SIG-M5 treated with dmso at 0.1 percent for 504 hours (cell line): ENCODE results near the gene FNBP1L.

Experiments used
- DNase-seq: peaks from one replicate; lab custom pipeline; 2025; ENCODE audit not compliant: unreplicated experiment; lab: John Stamatoyannopoulos, UW

The FNBP1L gene

DNA sequence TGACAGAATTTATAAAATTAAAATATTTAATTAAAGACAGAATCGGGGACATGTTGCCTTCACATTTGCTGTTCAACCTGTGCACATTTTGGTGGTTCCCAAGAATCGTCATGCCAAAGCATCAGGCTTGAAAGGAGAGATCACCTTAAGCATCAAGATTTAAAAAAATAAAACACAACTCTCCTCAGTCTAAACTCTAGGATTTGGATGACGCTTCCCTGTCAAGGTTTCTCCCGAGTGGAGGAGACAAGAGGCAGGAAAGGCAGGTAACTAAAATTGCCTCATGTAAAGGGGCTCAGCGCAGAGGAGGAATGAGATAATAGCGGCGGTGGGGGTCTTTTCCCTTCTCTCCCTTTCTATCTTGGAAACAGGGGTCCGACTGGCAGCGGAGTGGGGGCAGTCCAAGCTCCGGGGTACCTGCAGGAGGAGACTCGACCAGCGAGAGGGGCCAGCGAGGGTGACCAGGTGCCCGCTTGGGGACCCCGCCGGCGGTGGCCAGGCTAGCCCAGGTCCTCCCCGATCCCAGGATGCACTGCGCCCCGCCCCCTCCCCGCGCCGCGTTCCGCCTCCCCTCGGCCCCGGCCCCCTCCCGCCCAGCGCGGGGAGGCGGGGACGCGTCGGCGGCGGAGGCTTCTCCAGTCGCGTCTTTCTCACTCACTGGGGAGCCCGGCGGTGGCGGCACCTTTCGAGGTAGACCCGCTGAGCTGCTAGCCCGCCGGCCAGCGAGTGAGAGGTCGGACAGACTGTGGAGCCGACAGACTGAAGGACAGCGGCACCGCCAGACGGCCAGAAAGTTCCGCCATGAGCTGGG is at the start of gene FNBP1L:
TSS of gene FNBP1L (plus strand) at position 638 of the 811 bp plus-strand sequence. CDS start at position 802, 164 bp downstream.
- no peak for DNase-seq

DNA sequence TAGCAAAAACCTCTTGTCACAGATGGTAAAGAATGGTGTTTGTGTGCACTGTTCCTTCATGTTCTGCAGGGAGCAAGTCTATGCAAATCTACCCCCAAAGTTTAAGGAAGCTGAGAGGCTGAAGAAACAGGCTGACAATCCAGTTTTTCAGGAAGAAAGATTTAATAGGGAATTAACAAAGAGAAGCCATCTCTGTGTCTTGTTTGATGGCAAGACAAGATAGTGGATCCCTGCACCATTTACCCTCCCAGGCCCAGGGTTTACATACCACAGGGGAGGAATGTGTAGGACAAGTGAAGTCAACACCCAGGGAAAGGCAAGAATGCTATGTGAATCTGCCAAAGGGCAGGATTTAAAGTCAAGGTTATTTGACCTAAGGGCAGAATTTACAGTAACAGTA is 48.1 kb upstream of the FNBP1L start:
- DNase-seq = peak; percentile 29

DNA sequence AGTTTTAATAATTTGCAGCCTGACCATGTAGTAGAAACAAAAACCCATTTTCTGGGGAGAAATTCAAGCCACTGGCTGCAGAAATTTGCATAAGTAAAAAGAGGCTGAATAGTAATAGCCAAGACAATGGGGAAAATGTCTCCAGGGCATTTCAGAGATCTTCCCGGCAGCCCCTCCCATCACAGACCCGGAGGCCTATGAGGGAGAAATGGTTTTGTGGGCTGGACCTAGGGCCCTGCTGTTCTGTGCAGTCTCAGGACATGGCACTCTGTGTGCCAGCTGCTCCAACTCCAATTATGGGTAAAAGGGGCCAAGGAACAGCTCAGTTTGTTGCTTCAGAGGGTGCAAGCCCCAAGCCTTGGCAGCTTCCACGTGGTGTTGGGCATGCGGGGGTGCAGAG is 39.7 kb upstream of the FNBP1L start:
- no peak for DNase-seq

DNA sequence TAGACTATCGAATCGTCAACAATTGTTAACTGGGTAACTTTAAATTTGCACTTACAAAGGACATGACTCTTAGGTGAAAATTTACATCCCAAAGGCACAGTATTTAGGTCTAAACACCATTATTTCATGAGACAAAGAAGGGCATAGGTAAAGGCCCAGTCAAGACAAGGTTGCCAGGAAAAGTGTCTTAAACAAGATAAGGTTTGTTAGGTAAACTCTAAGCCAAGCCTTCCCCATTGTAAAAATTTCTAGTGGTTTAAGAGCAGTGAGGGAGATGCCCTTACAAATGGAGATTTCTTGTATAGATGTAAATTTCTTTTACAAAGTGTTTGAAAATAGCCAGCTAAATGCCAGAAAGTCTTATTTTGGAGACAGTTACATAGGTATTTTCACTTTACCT is 36.9 kb upstream of the FNBP1L start:
- DNase-seq = no peak

DNA sequence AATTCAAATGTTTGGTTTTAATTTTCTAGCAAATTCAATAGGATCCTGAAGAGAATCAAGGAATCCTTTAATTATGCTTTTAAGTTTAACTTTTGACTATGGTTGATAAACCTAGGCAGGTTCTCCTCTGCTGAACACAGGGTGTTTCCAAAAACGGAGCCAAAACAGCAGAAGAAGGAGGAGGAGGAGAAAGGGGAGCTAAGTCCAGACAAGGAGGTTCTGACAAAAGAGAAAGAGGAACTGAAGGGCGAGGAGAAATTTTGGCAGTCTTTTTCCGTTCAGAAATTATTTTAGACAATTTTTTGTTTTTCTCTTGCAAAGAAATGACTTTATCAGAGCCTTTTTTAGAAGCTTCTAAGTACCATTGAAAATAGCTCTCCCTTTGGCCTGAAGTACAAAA is 33.2 kb upstream of the FNBP1L start:
- peak; percentile 45 for DNase-seq

DNA sequence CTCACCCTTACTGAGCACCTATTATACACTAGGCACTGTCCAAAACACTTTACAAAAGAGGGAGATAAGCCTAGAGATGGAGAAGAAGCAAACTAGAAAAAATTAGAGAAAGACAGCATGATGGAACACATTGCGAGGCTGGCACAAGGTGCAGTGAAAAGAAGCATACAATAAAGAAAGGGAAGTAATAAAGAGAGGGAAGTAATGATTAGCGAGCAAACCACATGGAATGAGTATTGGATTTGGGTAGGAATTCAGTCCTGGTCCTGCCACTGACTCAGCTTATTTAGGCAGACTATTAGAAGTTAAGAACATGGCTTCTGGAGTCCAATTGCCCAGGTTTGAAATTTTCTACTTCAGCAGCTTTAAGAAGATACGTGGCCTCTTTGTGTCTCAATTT is 32.6 kb upstream of the FNBP1L start:
- no peak for DNase-seq

DNA sequence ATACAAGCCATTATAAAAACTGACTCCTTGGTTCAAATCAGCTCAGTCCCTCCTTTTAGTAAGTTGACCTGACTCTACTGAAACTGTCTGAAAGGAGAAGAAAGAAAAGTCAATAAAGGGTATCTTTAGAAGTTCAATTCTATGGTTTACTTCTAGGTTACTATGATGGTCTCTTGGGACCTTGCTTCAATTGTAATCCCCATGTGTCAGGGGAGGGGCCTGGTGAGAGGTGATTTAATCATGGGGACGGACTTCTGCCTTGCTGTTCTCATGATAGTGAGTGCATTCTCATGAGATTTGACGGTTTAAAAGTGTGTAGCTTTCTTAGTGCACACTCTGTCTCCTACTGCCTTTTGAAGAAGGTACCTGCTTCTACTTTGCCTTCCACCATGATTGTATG is 31.7 kb upstream of the FNBP1L start:
- no peak for DNase-seq

DNA sequence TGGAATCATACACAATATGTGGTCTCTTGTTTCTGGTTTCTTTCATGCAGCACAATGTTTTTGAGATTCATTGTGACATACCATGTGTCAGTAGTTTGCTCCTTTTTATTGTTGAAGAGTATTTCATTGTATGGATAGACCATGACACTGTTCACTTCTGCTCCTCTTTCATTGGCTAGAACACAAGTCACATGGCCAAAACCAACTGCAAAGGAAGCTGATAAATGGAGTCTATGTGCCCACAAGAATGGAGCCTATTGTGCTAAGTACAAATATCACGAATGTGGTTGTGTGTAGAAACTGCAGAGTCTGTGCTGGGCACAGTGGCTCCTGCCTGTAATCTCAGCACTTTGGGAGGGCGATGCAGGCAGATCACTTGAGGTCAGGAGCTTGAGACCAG is 28.6 kb upstream of the FNBP1L start:
- no peak for DNase-seq

DNA sequence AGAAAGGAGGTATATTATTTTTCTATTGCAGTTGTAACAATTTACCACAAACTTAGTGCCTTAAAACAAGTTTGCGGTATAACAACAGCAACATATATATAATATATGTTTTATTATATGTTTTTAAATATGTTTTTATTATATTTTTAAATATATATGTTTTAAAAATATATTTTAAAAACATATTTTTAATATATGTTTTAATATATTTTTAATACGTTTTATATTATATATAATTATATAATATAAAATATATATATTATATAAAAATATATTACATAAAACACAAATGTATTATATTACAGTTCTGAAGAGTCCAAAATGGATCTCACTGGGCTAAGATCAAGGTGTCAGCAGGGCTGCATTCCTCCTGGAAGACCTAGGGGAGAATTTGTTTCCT is 27.5 kb upstream of the FNBP1L start:
- no peak for DNase-seq

DNA sequence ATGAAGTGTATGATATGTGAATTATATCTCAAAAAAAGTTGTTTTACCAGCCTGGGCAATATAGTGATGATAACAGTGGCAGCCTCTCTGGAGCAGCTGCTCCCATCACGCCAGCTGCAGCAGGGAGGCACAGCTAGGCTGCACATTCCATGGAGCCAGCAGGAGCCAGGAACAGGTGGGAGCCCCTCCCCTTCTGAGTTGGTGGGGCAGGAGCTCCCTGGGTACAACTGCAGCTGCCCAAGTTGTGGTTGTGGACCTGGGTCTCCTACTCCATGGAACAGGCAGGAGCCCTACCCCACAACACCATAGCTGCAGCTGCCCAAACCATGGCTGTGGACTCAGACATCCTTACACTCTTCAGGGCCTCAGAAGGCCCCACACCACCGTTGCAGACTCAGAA is 21.7 kb upstream of the FNBP1L start:
- DNase-seq = no peak

DNA sequence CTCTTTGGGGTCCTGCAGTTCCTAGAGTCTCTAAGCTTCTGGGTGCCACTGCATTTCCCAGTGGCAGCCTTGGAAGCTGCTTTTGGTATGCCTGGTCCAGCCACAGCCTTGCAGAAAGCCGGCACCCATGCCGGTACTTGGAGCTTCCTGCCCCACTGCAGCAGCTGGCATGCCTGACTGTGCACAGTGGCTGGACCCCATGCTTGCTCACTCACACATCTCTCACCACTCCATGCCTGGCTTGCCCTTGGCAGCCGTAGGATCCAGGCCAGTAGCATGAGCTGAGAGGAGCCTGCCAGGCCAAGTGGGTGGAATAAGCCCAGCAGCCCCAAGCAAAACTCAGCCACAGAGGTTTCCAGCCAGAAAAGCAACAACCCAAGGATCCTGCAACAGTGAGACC is 20.3 kb upstream of the FNBP1L start:
- DNase-seq = no peak

DNA sequence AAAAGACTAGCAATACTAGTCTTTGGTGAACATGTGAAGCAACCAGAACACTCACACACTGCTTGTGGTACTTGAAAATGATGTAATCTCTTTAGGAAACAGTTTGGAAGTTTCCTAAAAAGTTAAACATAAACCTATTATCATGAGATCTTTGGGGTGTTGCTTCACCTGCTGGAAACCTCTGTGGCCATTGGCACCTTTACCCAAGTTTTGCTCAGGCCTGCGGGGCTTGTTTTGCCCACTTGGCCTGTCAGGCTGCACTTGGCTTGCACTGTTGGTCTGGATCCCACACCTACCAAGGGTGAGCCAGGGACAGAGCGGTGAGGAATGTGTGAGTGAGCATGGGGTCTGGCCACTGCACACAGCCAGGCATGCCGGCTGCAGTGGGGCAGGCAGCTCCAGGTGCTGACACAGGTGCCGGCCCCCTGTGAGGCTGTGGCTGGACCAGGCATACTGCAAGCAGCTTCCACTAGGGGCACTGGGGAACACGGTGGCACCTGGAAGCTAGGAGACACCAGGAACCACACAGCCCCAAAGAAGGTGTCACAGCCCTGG is 14.4 kb upstream of the FNBP1L start:
- DNase-seq = no peak

DNA sequence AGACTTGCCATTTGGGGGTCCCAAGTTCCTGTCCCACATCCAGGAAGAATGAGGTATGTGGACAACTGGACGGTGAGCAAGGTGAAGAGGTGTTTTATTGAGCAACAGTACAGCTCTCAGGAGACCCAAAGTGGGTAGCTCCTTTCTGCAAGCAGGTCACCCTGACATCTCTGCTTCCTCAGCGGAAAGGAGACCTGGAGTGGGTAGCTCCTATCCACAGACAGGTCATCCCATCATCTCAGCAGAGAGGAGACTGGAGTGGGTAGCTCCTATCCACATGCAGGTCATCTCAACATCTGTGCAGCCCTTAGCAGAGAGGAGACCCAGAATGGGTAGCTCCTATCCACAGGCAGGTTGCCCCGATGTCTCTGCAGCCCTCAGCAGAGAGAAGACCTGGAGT is 13.8 kb upstream of the FNBP1L start:
- DNase-seq = no peak

DNA sequence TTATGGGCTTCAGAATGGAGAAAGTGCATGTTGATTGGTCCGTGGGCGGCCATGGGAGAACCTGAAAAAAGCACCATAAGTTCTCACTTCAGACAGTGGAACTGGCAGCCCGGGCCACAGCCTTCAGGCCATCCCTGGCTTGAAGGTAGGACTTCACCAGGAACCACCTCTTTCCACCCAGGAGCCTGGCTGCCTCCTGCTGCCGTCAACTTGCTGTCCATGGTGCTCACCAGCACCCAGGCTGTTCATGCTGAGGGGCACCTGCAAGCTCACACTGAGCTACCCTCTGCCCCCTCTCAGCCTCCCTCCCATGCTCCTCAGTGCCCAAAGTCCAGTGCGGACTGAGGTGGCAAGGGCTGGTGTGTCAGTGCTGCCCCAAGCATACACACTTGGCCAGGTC is 12.9 kb upstream of the FNBP1L start:
- DNase-seq = no peak

DNA sequence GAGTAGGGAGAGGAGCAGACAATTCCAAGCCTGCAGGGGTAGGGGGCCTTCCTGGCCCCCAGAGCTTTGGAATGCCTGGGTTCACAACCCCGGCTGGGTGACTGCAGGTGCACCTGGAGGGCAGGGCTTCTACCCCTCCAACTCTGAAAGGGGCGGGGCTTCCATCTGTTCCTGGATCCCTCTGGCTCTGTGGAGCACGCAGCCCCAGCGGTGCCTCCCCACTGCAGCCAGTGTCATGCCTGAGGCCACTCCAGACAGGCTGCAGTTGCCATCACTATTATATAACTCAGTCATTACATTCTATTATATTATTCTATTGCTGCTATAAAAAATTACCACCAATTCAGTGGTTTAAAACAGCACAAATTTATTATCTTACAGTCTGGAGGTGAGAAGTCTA is 12.5 kb upstream of the FNBP1L start:
- no peak for DNase-seq

DNA sequence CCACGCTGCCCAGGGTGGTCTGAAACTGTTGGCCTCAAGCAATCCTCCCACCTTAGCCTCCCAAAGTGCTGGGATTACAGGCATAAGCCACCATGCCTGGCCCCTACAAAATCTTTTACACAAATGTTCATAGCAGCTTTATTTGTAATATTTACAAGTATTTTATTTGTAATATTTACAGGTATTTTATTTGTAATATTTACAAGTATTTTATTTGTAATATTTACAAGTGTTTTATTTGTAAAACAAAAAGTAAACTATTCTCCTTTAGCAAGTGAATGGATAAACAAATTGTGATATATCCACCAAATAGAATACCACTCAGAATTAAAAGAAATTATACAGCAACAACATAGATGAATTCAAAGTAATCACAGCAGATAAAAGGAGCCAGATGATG is 11.4 kb upstream of the FNBP1L start:
- DNase-seq = no peak

DNA sequence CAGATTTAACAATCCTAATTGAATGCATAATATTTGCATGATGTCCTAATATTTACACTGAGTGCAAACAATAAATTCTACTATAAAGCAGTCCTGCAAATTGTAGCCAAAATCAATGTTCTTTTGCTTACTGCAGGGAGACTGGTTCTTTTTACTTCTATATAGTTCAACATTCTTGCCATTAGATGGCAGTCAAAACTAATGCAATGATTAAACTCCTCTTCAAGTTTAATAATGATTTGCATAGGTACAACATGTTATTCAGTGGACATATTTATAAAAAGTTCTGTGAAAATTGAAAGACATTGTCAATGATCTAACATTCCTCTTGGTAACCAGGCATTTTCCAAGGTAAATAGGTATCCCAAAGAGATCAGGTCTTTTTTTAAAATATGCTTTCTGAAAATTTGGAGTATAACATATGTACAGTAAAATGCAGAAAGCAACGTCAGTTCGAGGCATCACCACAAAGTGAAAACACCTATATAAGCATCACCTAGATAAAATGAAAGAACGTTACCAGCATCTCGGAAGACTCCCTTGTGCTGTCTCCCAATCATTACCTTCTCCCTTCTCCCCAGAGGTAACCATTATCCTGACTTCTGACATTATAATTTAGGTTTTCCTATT is 9.8 kb upstream of the FNBP1L start:
- DNase-seq = peak; percentile 48

DNA sequence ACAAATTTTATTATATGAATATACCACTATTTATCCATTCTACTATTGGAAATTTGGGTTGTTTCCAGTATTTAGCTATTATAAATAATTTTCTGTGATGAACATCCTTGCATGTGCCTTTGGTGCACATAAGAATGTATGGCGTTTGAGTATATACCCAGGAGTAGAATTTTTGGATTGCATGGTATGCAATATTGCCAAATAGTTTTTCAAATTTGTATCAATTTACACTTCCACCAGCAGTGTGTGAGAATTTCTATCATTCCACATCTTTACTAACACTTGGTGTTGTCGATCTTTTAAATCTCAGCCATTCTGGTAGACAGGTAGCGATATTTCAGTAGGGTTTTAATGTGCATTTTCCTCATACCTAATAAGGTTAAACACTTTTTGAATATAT is 9.2 kb upstream of the FNBP1L start:
- DNase-seq = no peak

DNA sequence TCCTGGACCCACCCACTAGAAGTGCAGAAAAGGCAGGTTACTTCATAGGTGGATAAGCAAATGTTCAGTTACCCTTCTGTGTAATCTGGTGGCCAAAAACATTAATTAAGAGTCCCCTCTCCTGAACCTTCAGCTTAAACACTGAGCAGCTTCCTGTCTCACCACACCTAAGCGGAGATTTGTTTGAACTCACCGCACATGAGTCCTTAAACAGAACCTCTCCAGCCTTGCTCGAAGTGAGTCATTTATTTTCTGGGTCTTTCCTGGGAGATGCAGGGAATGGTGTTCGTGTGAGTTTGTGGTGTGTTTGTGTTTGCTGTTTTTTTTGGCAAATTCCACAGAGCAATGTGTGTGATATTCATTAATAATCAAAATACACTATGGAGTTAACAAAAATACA is 7.6 kb upstream of the FNBP1L start:
- no peak for DNase-seq

DNA sequence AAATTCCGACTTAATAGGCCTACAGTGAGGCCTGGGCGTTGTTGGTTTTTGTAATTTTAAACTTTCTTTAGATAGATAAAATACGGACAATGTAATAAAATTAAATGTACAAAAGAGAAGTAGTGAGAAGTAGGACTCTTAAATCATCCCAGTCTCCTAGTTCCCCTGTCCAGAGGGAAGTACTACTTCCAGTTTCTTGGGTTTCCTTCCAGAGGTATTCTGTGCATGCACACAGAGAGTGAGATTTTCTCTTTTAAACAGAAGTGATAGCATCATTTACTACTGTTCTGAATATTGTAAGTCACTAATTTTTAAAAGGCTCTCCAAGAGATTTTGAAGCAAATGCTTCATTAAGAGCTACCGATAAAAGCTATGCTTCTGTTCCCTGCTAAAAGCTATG is 7.2 kb upstream of the FNBP1L start:
- DNase-seq = no peak

DNA sequence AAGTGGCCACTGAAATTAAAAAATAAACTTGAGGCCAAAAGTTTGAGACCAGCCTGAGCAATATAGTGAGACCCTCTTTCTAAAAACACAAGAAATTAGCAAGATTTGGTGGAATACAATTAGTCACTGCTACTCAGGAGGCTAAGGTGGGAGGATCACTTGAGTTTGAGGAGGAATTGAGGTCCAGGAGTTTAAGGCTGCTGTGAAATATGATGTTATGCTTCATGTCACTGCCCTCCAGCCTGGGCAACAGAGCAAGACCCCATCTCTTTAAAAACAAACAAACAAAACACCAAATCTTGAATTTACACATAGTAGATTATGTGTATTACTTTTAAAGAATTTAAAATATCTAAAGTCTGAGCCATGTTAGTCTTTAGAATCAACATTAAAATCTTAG is 6.3 kb upstream of the FNBP1L start:
- no peak for DNase-seq

DNA sequence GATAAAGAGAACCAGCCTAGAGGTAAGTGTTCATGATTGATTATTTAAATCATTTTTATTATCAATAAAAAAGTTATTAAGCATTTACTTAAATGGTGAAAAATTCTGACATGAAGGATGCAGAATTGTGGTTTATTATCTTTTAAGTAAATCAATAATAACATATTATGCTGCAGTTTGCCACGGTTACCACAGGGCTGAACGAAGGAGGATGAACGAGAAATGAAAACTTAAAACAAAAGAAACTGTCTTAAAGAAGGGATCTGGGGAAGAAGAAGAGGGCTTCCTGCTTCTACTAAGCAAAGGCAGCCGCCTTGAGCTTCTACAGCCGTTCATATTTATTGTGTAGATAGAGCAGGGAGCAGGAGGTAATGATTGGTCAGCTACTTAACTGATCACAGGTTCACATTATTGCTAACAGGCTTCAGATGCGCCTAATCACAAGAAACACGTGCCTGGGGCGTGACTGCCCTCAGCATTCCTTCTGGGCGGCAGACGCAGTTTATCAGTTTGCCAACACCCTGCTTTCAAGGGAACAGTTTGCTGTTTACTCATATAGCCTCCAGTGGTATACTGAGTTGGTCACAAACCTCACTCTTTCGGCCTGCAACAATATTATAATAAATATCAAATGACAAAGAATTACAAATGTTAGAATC is 5.8 kb upstream of the FNBP1L start:
- DNase-seq = no peak
